A673 (cell line): Measurements from ENCODE around the gene FOXQ1.

Source experiments
- EZH2 ChIP-seq: fragments of 200-600 bp; sonication (generic); IDR thresholded peaks from 2 replicates; pipeline ENCODE4 v1.6.1; 2017; ENCODE audit warnings: borderline replicate concordance, low read depth, mild to moderate bottlenecking, mixed read lengths, antibody characterized with exemption, low read length; ENCODE audit not compliant: poor library complexity, severe bottlenecking
- TF ChIP-seq, protein P1 (sequence below): fragments of 300-800, 200-600 bp; sonication (generic); conservative IDR thresholded peaks from 2 replicates; pipeline ENCODE4 v1.5.1; 2017; ENCODE audit warnings: low read depth, mild to moderate bottlenecking, antibody characterized with exemption, low read length, moderate library complexity, mixed read lengths

DNA sequence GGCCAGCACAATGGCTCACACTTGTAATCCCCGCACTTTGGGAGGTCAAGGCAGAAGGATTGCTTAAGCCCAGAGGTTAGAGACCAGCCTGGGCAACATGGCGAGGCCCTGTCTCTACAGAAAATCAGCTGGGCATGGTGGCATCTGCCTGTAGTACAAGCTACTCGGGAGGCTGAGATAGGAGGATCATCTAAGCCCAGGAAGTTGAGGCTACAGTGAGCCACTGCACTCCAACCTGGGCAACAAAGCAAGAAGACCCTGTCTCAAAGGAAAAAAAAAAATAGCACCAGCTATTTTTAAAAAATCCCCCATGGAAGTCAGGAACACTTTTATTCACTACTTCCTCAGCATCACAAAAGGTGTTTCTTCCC lies 45.2 kb upstream of the FOXQ1 start:
- TF ChIP-seq, protein P1, sequence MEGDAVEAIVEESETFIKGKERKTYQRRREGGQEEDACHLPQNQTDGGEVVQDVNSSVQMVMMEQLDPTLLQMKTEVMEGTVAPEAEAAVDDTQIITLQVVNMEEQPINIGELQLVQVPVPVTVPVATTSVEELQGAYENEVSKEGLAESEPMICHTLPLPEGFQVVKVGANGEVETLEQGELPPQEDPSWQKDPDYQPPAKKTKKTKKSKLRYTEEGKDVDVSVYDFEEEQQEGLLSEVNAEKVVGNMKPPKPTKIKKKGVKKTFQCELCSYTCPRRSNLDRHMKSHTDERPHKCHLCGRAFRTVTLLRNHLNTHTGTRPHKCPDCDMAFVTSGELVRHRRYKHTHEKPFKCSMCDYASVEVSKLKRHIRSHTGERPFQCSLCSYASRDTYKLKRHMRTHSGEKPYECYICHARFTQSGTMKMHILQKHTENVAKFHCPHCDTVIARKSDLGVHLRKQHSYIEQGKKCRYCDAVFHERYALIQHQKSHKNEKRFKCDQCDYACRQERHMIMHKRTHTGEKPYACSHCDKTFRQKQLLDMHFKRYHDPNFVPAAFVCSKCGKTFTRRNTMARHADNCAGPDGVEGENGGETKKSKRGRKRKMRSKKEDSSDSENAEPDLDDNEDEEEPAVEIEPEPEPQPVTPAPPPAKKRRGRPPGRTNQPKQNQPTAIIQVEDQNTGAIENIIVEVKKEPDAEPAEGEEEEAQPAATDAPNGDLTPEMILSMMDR: no peak
- TF ChIP-seq EZH2: no peak
